ENCODE measurements around the gene MYD88.
"Not testable (repeated sequence)": the region's sequence is repeated elsewhere in the genome, so short reads cannot be mapped to it uniquely, and the experiment has no call there.

MYD88 gene

DNA sequence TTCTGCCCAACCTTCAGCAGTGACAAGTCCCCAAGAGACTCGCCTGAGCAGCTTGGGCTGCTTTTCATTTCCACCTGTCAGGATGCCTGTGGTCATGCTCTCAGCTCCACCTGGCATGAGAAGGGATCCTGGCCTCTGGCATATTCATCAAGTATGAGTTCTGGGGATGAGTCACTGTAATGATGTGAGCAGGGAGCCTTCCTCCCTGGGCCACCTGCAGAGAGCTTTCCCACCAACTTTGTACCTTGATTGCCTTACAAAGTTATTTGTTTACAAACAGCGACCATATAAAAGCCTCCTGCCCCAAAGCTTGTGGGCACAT lies 3.5 kb downstream of the MYD88 start:
- DNase-seq (ENCODE audit: low read depth in 2 of 2): no peak

DNA sequence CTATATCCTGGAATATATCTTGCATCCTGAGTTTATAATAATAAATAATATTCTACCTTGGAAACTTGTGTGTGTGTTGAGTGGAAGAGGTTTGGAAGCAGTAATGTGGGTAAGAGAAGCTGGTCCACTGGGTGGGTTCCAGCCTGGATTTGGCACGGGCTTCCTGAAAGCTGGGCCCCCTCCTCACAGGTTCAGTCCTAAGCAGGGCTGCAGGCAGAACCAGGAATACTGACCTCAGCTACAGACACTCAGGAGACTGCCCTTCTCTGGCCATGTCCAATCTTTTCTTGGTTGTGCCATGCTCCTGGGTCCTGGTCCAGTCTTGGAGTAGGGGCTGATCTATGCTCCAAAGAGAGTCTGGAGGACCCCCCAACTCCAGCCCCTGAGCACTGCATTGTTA lies 4.5 kb downstream of the MYD88 start:
- DNase-seq (ENCODE audit: low read depth in 2 of 2): no peak

DNA sequence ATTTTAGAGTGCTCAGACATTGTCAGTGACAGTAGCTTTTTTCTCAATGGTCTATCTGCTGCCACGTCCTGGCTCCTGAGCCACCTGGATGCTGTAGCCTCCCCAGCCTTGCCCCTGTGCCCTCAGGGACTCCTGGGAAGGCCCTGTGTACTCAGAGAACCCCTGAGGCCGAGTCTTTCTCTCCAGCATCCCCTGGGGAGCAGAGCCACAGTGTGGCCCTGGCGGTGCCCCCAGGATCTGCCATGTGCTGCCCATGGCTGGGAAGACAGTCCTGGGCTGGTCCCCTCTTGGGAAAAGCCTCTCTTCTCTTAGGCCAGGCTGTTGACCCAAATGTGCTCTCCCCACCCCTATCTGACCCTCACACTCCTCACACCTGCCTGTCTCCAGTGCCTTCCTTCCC lies 5.0 kb downstream of the MYD88 start:
- no peak for DNase-seq (ENCODE audit: low read depth in 2 of 2)

DNA sequence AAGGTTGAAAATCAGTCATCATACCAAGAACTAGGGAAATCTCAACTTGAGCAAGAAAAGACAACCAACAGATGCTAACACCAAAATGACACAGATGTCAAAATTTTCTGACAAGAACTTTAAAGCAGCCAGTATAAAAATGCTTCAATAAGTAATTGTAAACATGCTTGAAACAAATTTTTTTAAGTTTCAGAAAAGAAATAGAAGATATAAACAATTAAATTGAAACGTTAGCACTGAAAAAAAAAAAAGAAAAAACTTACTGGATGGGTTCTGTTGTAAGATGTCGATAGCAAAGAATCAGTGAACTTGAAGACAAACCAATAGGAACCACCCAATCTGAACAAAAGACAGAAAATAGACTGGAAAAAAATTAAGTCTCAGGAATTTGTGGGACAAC lies 8.0 kb downstream of the MYD88 start:
- no peak for DNase-seq (ENCODE audit: low read depth in 2 of 2)

DNA sequence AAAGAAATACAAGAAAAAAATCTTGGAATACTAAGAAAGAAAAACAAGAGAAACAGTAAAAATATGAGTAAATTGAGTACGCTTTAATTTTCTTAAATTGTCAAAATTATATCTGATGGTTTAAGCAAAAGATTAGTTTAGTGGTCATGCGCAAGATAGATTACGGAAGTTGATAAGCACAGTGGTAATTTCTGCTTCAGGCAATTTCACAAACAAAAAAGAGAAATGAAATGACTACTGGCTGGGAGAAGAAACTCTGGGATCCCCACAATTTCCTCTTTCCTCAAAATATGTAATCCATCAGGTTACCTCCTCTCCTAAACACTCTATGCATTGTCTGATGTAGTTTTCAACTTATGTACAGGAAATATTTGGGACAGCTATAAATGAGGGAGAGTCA lies 9.0 kb downstream of the MYD88 start:
- DNase-seq (ENCODE audit: low read depth in 2 of 2): no peak

DNA sequence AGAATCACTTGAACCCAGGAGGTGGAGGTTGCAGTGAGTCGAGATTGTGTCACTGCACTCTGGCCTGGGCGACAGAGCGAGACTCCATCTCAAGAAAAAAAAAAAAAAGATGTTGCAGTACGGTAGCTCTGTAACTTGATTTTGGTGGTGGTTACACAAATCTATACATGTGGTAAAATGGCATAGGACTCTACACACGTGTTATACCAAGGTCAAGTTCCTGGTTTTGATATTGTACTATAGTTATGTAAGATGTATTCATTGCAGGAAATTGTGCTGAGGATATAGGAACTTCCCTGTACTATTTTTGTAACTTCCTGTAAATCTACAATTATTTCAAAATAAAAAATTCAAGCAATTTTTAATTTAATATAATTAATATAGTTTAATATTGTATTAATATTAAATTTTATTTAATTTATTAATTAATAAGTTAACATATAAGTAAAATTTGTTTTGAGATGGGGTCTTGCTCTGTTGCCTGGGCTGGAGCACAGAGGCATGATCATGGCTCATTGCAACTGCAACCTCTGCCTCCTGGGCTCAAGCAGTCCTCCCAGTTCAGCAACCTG lies 9.9 kb downstream of the MYD88 start:
- DNase-seq (ENCODE audit: low read depth in 2 of 2): no peak

DNA sequence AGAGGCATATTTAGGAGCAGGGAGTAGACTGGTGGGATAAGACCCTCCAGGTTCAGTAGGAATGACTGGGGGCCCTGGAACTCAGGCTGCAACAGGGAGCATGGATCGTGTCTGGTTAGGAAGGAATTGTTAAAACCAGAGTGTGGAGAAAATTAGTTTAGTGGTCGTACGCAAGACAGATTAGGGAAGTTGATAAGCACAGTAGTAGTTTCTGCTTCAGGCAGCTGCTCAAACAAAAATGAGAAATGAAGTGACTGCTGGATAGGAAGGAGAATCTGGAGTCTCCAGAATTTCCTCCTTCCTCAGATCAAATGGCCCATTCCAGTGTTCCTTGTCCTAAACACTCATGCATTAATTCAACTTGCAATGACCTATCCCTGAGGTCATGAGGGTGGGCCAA lies 11.2 kb downstream of the MYD88 start:
- DNase-seq (ENCODE audit: low read depth in 2 of 2): no peak

DNA sequence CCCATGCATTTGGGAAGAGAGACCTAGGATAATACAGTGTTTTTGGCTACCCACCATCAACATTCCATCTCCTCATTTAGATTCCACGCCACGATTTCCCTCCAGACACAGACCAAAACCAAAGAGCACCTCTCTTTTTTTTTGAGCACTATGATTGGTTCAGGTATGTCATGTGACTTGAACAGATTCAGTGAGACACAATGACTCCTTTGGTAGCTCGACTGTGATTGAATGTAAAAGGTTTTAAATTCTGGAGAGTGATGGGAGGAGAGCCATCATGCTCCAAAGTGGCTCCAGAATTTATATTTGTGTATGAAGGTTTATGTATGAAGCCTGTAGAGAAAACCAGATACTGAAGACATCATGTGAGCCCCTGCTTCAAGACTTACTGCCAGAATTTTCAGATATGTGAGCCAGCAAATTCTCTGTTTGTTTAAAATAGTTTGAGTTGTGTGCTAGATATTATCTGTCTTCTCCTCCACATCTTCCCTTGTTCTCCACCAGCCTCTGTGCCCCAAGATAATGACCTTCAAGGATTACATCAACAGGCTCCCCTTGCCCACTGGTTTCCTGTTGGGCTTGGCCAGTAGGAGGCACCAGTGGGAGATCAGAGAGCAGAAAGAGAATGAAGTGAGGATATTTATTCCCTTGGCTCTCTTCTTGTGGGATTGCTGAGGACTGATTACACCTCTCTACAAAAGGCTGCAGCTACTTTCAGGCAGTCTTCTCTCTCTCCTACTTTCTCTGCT lies 12.5 kb downstream of the MYD88 start:
- no peak for DNase-seq (ENCODE audit: low read depth in 2 of 2)

DNA sequence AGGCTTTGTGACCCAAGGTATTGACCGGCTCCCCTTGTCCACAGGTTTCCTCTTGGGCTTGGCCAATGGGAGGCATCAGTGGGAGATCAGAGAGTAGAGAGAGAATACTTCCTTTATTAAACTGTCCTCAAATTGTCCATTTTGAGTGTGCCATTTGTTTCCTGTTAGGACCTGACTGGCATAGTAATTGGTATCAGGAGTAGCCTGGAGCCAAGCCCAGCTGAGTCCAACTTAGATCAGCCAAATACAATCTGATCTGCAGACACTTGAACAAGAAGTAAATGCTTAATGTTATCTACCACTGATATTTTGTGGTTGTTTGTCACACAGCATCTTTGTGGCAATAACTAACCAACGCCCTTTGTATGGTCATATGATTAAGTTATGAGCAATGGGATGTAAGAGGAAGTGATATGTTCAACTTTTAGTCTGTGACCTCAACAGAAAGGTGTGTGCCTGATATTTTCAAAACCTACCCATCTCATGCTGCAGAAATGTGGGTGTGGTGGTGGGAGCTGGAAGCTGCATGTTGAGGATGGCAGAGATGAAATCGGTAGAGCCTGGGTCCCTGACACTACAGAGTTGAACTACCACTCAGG lies 13.3 kb downstream of the MYD88 start:
- DNase-seq (ENCODE audit: low read depth in 2 of 2): no peak

DNA sequence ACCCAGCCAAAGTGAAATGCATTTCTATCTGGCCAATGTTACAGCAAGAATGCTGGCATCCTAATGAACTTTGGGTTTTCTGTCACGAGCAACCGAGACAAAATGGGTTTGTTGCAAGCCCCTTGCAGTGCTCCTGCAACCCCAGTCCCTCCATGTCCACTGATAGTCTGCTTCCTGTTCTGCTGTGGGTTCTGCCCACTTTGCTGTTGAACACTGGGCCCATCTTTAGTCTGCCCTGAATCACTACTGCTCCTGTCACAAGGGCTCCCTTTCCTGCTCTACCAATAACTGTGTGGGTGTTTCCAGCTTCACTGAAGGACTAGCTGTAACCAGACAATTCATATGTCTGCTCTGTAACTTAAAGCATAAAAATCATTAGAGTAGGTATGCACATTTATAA lies 14.1 kb downstream of the MYD88 start:
- DNase-seq (ENCODE audit: low read depth in 2 of 2): no peak

DNA sequence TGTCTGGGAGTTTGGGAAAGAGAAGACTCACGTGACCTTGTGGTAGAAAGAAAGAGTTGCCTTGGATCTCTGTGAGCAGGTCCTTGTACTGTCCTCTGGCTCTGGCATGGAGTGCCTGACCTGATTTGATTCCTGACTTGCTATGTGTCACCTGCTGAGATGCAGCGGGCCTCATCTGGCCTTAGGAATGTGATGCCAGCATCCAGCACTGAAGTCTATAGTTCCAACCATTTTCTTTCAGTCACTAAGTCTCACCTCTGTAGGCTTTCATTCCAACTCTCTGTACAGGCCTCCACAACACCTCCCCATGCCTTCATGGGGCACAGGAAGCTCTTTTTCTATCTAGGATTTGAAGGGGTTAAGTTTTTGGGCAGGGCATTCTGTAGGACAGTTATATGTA lies 14.8 kb downstream of the MYD88 start:
- DNase-seq (ENCODE audit: low read depth in 2 of 2): no peak

DNA sequence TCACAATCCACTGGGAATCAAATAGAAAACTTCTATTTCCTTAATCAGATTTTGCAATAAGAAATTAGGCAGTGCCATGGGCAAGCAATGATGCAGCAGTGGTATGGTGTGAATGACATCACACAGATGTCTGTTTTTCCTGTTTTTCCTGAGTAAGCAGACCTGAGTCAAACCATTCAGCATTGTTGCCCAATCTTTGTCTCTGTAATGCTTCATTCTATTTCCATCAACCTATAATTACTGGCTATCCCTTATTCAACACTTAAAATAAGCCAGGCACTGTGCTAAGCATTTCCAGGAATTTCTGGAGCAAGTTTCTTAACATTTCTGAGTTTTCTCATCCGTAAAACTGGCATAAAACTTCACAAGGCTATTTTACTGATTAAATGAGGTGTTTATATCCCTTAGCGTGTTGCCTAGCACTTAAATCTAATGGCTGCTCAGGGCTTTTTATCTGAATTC lies 15.6 kb downstream of the MYD88 start:
- DNase-seq (ENCODE audit: low read depth in 2 of 2): no peak

DNA sequence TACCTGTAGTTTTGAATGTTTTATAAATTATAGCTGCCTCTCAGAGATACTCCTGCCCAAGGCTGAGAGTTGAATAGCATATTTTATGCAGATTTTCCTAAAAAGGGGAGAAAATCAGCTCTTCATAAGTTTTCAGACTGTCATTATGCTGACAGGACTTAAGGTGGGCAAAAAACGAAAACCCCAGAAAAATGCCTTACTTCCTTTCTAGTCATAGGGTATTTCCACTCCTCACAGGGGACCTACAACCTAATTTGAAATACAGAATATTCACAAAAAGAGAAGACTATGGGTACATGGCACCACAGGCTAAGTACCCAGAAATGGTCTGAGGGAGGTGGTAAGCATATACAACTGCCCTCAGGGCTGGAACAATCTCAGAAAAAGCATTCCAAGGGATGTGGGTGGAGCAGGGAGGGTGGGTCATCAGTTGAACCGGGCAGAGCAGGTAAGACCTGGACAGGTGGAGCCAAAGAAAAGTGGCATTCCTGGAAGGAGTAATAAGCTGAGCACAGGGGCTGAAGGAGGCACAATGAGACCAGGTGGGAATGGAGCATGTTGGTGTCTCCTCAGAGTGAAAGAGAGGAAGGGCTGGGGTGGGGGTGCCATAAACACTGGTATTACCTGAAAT lies 16.3 kb downstream of the MYD88 start:
- no peak for DNase-seq (ENCODE audit: low read depth in 2 of 2)

DNA sequence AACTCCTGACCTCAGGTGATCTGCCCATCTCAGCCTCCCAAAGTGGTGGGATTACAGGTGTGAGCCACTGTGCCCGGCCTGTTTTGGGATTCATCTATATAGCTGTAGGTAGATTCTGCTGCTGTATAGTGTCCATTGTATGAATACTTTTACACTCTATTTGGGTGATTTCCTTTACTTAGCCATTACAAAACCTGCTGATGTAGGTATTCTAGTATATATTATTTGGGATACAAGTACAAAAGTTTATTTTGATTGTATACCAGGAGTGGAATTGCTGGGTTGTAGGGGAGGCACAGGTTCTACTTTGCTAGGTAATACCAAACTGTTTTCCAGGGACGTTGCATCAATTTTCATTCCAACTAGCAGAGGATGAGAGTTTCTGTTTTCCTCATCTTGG lies 17.4 kb downstream of the MYD88 start:
- DNase-seq (ENCODE audit: low read depth in 2 of 2): no peak

DNA sequence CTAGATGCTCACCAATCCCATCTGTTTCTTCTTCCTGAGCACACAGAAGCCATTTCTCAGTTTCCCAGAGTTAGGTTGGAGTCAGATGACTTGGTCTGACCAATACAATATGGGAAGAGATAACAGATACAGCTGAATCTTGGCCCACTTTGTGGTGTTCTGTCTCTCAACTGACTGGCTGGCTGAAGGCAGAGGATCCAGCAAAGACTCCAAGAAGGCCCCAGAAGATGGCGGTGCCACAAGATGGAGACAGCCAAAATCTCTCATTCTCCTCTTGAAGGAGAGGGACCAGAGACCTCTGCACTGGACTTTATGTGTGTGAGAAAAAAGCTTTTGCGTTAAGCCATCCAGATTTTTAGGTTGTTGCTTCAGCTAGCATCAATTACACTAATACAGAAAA lies 18.7 kb downstream of the MYD88 start:
- DNase-seq (ENCODE audit: low read depth in 2 of 2): no peak

DNA sequence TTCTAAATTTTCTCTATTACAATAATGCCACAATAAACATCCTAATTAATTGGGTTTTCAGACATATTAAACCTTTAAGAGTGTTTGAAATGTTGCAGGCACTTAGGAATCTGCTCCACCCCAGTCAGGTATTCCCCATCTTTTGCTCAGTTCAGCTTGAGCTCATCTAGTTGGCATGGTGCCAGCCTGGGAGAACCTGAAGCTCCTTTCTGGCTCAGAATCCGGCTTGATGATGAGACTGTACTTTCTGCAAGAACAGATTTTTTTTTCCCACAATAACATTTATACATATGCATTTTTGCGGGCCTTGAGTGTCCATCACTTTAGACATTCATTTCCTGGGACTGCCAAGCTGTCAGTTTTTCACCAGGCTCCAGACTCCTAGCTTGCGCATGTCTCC lies 19.1 kb downstream of the MYD88 start:
- no peak for DNase-seq (ENCODE audit: low read depth in 2 of 2)

DNA sequence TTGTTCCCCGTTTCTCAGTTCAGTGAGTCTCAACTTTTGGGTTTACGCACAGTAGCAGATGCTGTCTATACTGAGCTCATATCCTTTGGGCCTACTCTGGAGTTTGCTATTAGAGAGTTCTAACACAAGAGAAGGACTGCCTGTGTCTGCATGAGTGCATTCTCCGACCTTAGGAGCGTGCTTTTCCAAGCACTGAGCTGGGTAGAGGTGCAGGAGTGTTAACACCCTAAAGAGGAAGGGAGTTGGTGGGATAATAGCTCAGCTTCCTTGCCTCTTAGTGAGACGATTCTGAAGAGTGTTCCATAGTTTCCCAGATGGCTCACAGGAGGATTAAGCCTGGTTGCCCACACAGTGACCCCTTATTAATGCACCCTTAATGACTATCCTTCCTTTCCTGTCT lies 20.0 kb downstream of the MYD88 start:
- no peak for DNase-seq (ENCODE audit: low read depth in 2 of 2)

DNA sequence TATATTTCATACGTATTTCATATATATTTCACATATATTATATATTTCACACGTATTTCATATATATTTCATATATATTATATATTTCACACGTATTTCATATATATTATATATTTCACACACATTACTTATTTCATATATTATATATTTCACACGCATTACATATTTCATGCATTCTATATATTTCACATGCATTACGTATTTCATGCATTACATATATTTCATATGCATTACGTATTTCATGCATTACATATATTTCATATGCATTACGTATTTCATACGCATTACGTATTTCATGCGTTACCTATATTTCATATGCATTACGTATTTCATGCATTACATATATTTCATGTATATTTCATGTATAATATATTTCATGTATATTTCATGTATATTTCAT lies 22.2 kb downstream of the MYD88 start:
- not testable (repeated sequence) for DNase-seq (ENCODE audit: low read depth in 2 of 2)

DNA sequence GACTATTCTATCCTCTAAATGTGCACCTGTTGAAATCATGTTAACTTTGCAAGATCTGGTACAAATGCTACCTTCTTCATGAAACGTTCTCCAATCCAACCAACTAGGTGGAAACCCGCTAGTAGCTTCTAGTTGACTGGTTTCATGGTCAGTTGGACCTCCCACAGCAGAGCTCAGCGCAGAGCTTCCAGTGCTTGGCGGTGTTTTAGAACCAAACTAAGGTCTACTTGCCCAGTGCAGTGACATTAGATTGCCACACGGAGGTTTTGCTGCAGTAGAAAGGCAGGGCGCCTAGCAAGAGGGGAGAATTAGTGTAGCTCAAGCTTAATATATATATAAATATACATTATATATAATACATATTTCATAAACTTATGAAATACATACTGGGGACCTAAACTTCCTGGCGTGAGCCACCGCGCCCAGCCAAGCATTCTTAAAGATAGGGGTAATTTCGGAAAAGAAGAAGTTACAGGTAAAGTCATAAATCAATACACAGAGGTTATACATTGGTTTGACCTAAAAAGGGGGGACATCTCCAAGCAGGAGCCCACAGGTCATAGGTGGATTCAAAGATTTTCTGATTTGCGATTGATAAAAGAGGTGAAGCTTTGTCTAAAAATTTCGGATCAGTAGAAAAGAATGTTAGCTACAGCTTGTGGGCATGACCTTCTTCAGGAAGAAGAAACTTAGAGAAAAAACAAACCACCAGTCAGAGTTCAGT lies 24.8 kb downstream of the MYD88 start:
- no peak for DNase-seq (ENCODE audit: low read depth in 2 of 2)

DNA sequence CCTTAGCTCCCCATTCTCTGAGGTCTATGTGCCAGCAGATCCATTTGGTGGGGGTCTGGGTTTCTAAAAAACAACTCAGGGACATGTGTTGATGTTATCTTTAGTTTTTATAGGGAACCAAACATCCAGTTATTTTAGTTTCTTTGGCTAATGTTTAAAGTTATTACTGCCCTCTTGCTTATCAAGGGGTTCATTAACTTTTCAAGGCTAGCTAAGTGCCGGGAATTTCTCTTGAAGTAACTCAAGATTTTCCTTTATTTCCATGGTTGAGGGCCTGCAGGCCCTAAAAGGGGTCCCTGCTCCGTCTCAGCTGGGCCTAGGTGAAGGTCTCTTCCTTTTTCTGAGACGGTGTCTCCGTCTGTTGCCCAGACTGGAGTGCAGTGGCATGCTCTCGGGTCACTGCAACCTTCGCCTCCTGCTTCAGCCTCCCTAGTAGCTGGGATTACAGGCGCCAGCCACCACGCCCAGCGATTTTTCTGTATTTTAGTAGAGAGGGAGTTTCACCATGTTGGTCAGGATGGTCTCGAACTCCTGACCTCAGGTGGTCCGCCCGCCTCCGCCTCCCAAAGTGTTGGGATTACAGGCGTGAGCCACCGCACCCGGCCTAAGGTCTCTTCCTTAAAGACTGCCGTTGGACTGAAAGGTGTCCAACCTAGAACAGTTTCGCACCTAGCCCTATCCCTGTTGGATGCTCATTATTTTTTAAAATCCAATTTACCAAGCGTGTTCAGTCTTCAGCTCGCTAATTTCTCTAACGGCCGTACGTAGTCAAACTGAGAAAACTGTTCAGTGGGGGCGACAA lies 25.6 kb downstream of the MYD88 start:
- no peak for DNase-seq (ENCODE audit: low read depth in 2 of 2)

DNA sequence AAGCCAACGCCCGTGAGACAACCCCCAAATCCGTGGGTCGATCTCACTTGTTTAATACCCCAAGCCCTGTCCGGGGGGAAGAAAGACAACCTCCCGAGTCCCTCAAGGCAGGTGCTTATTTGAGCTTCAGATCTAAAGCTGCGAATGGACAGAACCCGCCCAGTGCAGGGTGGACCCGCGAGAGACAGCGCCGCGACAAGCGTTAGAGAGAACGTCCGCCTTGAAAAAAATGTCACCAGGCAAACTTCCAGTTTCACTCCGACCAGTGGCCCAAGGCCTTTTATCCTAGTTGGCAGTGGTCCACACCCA lies 26.1 kb downstream of the MYD88 start:
- DNase-seq (ENCODE audit: low read depth in 2 of 2): no peak

Measured in fibroblast of skin of left biceps (primary cell).